HPDE6-E6E7 (cell line): ENCODE data around the gene SPTLC2.
A peak's percentile ranks its signal among the peaks of the same experiment; 100 is the strongest.

Experiments used
- DNase-seq: peaks from one replicate; pipeline ENCODE4 v3.0.0; 2011; ENCODE audit warnings: missing footprints; ENCODE audit errors: extremely low spot score

The SPTLC2 gene

GRCh38 chr14:77623201-77623600, 6.8 kb upstream of the SPTLC2 start:
- no peak for DNase-seq

- DNase-seq = no peak
Measured at GRCh38 chr14:77622366-77622961, 6.0 kb upstream of the SPTLC2 start.

- DNase-seq = no peak
Measured at GRCh38 chr14:77620222-77620870, 3.9 kb upstream of the SPTLC2 start.

- DNase-seq = no peak
Measured at GRCh38 chr14:77618381-77618970, 2.0 kb upstream of the SPTLC2 start.

GRCh38 chr14:77616133-77616453, 344 bp downstream of the SPTLC2 start:
- no peak for DNase-seq

GRCh38 chr14:77615361-77616132, 890 bp downstream of the SPTLC2 start:
- DNase-seq = no peak

- no peak for DNase-seq
Measured at GRCh38 chr14:77613201-77613600, 3.2 kb downstream of the SPTLC2 start.

- DNase-seq = no peak
Measured at GRCh38 chr14:77612011-77612620, 4.3 kb downstream of the SPTLC2 start.

GRCh38 chr14:77610553-77610952, 5.9 kb downstream of the SPTLC2 start:
- no peak for DNase-seq

GRCh38 chr14:77609922-77610321, 6.5 kb downstream of the SPTLC2 start:
- no peak for DNase-seq

GRCh38 chr14:77607741-77608302, 8.6 kb downstream of the SPTLC2 start:
- no peak for DNase-seq

- DNase-seq = no peak
Measured at GRCh38 chr14:77605392-77605972, 11.0 kb downstream of the SPTLC2 start.

GRCh38 chr14:77603654-77604255, 12.7 kb downstream of the SPTLC2 start:
- DNase-seq = no peak

GRCh38 chr14:77603031-77603430, 13.4 kb downstream of the SPTLC2 start:
- DNase-seq = no peak

- no peak for DNase-seq
Measured at GRCh38 chr14:77601846-77602619, 14.4 kb downstream of the SPTLC2 start.

GRCh38 chr14:77599889-77600288, 16.5 kb downstream of the SPTLC2 start:
- DNase-seq = no peak

GRCh38 chr14:77598366-77599070, 17.9 kb downstream of the SPTLC2 start:
- no peak for DNase-seq

GRCh38 chr14:77593501-77593961, 22.9 kb downstream of the SPTLC2 start:
- DNase-seq = no peak

- DNase-seq = peak; percentile 50
Measured at GRCh38 chr14:77590845-77591485, 25.5 kb downstream of the SPTLC2 start.
